Nephron (organoid): ENCODE measurements around the gene CPED1.
A peak's percentile ranks its signal among the peaks of the same experiment; 100 is the strongest.

ENCODE experiments used
- H3K27ac Mint-ChIP-seq, 3 experiments: 2 replicates each; pipeline ENCODE4 v1.8.0; 2020; ENCODE audit warnings: mixed read lengths in 3 of 3, mild to moderate bottlenecking in 2 of 3, moderate library complexity in 1 of 3
- H3K27me3 Mint-ChIP-seq: 2 replicates; pipeline ENCODE4 v1.8.0; 2021; ENCODE audit warnings: low read depth, mild to moderate bottlenecking, moderate library complexity, mixed read lengths
- H3K36me3 Mint-ChIP-seq: 2 replicates; pipeline ENCODE4 v1.8.0; 2020; ENCODE audit warnings: low read depth, mixed read lengths
- H3K4me1 Mint-ChIP-seq: 2 replicates; pipeline ENCODE4 v1.8.0; 2020; ENCODE audit warnings: mixed read lengths
- H3K4me3 Mint-ChIP-seq, 3 experiments: 2 replicates each; pipeline ENCODE4 v1.8.0; 2020; ENCODE audit warnings: mild to moderate bottlenecking in 3 of 3, mixed read lengths in 3 of 3, moderate library complexity in 2 of 3
- H3K9me3 Mint-ChIP-seq: 2 replicates; pipeline ENCODE4 v1.8.0; 2020; ENCODE audit warnings: mixed read lengths
- CTCF ChIP-seq, 3 experiments: fragments of 200-600 bp; sonication (generic); IDR thresholded peaks; one replicate each; pipeline ENCODE4 v1.5.0; 2021; ENCODE audit warnings: antibody characterized with exemption in 3 of 3; ENCODE audit not compliant: unreplicated experiment in 3 of 3

Gene CPED1

GRCh38 chr7:120944826-120945562, 43.5 kb upstream of the CPED1 start:
- Mint-ChIP-seq H3K27ac (peak overlapping the region in 2 of 3 experiments; percentile 38 to 43), H3K9me3 (no peaks in the 10 kb centered on the region), H3K36me3 (no peaks in the 10 kb centered on the region), H3K4me1 (peaks cover 16% of the 10 kb centered on the region), H3K27me3 (no peaks in the 10 kb centered on the region), H3K4me3 (no peak overlapping the region)
- no peak for TF ChIP-seq CTCF (IDR thresholded peaks at IDR 0.05; ENCODE audit: unreplicated experiment in 3 of 3)

GRCh38 chr7:120947980-120948379, 40.5 kb upstream of the CPED1 start:
- Mint-ChIP-seq H3K36me3 (peaks cover 6% of the 10 kb centered on the region), H3K9me3 (no peaks in the 10 kb centered on the region), H3K27ac (no peak overlapping the region), H3K4me3 (peak overlapping the region; percentile 66 to 73 (median 67)), H3K27me3 (no peaks in the 10 kb centered on the region), H3K4me1 (peaks cover 27% of the 10 kb centered on the region)
- TF ChIP-seq CTCF (IDR thresholded peaks at IDR 0.05; ENCODE audit: unreplicated experiment in 3 of 3), result no peak

- Mint-ChIP-seq H3K4me1 (peaks cover 23% of the 10 kb centered on the region), H3K4me3 (peak overlapping the region; percentile 92 to 98 (median 95)), H3K36me3 (peaks cover 10% of the 10 kb centered on the region), H3K9me3 (no peaks in the 10 kb centered on the region), H3K27me3 (no peaks in the 10 kb centered on the region), H3K27ac (peak overlapping the region; percentile 71 to 99 (median 98))
- no peak for TF ChIP-seq CTCF (IDR thresholded peaks at IDR 0.05; ENCODE audit: unreplicated experiment in 3 of 3)
These were observed 39.1 kb upstream of the CPED1 start for GRCh38 chr7:120949393-120949911.

DNA sequence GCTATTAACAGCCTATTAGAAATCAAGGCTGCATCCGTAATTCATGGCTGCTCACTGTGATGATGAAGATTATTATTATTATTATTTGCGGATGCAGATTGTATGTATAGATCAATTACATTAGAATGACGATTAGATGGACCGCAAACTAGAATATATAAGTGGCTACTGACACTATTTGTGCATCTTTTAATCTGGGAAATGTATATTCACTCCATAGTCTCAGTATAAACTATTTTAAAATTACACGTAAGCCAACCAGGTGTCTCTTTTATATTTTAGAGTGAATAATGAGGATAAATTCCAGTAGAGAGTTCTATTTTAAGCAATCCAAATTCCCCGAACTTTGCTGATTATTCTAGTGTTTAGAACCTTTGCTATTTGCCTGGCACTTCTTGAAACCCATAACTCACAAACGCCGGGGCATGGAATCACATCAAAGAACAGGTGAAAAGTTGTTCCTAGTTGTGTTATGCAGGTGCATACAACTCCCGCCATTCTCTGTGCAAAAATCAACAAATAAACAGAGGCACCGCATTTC, 38.4 kb upstream of the CPED1 start:
- Mint-ChIP-seq H3K27me3 (no peaks in the 10 kb centered on the region), H3K36me3 (peaks cover 13% of the 10 kb centered on the region)

GRCh38 chr7:120950539-120951308, 37.8 kb upstream of the CPED1 start, which contains the start of gene ING3:
Gene ING3, plus strand, starts transcription at chr7:120950777. Its CDS starts 120 bp downstream, at chr7:120950897.
- Mint-ChIP-seq H3K27me3 (no peaks in the 10 kb centered on the region), H3K36me3 (peaks cover 17% of the 10 kb centered on the region), H3K4me3 (peak within 1 kb of the TSS; percentile 92 to 98 (median 95)), H3K9me3 (no peaks in the 10 kb centered on the region), H3K27ac (peak within 1 kb of the TSS; percentile 97 to 99 (median 98)), H3K4me1 (peaks cover 23% of the 10 kb centered on the region)
- TF ChIP-seq CTCF (IDR thresholded peaks at IDR 0.05; ENCODE audit: unreplicated experiment in 3 of 3), result no peak

More for the DNA sequence above, 38.4 kb upstream of the CPED1 start:
- TF ChIP-seq CTCF (IDR thresholded peaks at IDR 0.05; ENCODE audit: unreplicated experiment in 3 of 3), result no peak
- H3K27ac Mint-ChIP-seq, result peak overlapping the region; percentile 97 to 99 (median 98)
- peaks cover 23% of the 10 kb centered on the region for H3K4me1 Mint-ChIP-seq
- no peaks in the 10 kb centered on the region for H3K9me3 Mint-ChIP-seq
- peak overlapping the region; percentile 92 to 98 (median 95) for H3K4me3 Mint-ChIP-seq
